ENCODE results near the gene JARID2. TPM values are rescaled to one million over a fixed set of nuclear protein-coding genes. Genes with fewer than 3 reads are reported as not detected.

Gene JARID2
- total and polyA plus RNA-seq, 9 of the 15 experiments (the other 6 are each of a cell fraction or from before 2014, with no cell fraction given) = 5.0 to 29.0 (median 15.6) TPM

GRCh38 chr6:15244620-15245360 lies 1.1 kb upstream of the JARID2 start (continued):
- TF ChIP-seq ZNF12 (CRISPR knock-in tag; IDR thresholded peaks at IDR 0.05) (no peak), BHLHE40 (IDR thresholded peaks at IDR 0.05; ENCODE audit: low read length) (peak; percentile 85), KHSRP (IDR thresholded peaks at IDR 0.05) (no peak), NFATC3 (IDR thresholded peaks at IDR 0.05) (no peak), CHD4 (IDR thresholded peaks at IDR 0.05; ENCODE audit: insufficient read depth, insufficient replicate concordance, low read depth, low read length, poor library complexity, severe bottlenecking) (no peak), RAD21 (CRISPR knock-in tag; conservative IDR thresholded peaks at IDR 0.05 in 1 of 2, IDR thresholded peaks at IDR 0.05 in 1 of 2) (peak in 1 of 2 experiments; percentile 32; a peak in 2 of 4 replicates), ZNF134 (CRISPR knock-in tag; conservative IDR thresholded peaks at IDR 0.05) (no peak; the same call in 1 of the 2 replicates), PPARD (CRISPR knock-in tag; IDR thresholded peaks at IDR 0.05) (no peak)
- TF ChIP-seq, protein P1, sequence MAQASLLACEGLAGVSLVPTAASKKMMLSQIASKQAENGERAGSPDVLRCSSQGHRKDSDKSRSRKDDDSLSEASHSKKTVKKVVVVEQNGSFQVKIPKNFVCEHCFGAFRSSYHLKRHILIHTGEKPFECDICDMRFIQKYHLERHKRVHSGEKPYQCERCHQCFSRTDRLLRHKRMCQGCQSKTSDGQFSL (CRISPR knock-in tag; IDR thresholded peaks at IDR 0.05) = peak; percentile 92
- TF ChIP-seq, protein P1 (tag; IDR thresholded peaks at IDR 0.05) = peak; percentile 20 to 63; a peak in 1 of 4 replicates
- TF ChIP-seq, protein P2, sequence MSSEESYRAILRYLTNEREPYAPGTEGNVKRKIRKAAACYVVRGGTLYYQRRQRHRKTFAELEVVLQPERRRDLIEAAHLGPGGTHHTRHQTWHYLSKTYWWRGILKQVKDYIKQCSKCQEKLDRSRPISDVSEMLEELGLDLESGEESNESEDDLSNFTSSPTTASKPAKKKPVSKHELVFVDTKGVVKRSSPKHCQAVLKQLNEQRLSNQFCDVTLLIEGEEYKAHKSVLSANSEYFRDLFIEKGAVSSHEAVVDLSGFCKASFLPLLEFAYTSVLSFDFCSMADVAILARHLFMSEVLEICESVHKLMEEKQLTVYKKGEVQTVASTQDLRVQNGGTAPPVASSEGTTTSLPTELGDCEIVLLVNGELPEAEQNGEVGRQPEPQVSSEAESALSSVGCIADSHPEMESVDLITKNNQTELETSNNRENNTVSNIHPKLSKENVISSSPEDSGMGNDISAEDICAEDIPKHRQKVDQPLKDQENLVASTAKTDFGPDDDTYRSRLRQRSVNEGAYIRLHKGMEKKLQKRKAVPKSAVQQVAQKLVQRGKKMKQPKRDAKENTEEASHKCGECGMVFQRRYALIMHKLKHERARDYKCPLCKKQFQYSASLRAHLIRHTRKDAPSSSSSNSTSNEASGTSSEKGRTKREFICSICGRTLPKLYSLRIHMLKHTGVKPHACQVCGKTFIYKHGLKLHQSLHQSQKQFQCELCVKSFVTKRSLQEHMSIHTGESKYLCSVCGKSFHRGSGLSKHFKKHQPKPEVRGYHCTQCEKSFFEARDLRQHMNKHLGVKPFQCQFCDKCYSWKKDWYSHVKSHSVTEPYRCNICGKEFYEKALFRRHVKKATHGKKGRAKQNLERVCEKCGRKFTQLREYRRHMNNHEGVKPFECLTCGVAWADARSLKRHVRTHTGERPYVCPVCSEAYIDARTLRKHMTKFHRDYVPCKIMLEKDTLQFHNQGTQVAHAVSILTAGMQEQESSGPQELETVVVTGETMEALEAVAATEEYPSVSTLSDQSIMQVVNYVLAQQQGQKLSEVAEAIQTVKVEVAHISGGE (CRISPR knock-in tag; IDR thresholded peaks at IDR 0.05) = peak in 1 of 3 experiments; percentile 79; a peak in 2 of 6 replicates
- TF ChIP-seq, protein P3, sequence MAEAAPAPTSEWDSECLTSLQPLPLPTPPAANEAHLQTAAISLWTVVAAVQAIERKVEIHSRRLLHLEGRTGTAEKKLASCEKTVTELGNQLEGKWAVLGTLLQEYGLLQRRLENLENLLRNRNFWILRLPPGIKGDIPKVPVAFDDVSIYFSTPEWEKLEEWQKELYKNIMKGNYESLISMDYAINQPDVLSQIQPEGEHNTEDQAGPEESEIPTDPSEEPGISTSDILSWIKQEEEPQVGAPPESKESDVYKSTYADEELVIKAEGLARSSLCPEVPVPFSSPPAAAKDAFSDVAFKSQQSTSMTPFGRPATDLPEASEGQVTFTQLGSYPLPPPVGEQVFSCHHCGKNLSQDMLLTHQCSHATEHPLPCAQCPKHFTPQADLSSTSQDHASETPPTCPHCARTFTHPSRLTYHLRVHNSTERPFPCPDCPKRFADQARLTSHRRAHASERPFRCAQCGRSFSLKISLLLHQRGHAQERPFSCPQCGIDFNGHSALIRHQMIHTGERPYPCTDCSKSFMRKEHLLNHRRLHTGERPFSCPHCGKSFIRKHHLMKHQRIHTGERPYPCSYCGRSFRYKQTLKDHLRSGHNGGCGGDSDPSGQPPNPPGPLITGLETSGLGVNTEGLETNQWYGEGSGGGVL (CRISPR knock-in tag; IDR thresholded peaks at IDR 0.05) = no peak
- TF ChIP-seq, protein P4, sequence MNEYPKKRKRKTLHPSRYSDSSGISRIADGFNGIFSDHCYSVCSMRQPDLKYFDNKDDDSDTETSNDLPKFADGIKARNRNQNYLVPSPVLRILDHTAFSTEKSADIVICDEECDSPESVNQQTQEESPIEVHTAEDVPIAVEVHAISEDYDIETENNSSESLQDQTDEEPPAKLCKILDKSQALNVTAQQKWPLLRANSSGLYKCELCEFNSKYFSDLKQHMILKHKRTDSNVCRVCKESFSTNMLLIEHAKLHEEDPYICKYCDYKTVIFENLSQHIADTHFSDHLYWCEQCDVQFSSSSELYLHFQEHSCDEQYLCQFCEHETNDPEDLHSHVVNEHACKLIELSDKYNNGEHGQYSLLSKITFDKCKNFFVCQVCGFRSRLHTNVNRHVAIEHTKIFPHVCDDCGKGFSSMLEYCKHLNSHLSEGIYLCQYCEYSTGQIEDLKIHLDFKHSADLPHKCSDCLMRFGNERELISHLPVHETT (CRISPR knock-in tag; conservative IDR thresholded peaks at IDR 0.05 in 1 of 2, IDR thresholded peaks at IDR 0.05 in 1 of 2) = peak in 1 of 2 experiments; percentile 73; a peak in 2 of 4 replicates
- TF ChIP-seq, protein P5, sequence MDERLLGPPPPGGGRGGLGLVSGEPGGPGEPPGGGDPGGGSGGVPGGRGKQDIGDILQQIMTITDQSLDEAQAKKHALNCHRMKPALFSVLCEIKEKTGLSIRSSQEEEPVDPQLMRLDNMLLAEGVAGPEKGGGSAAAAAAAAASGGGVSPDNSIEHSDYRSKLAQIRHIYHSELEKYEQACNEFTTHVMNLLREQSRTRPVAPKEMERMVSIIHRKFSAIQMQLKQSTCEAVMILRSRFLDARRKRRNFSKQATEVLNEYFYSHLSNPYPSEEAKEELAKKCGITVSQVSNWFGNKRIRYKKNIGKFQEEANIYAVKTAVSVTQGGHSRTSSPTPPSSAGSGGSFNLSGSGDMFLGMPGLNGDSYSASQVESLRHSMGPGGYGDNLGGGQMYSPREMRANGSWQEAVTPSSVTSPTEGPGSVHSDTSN (CRISPR knock-in tag; IDR thresholded peaks at IDR 0.05; ENCODE audit: low read depth) = no peak
- TF ChIP-seq, protein P5 (tag; conservative IDR thresholded peaks at IDR 0.05; ENCODE audit: low read depth) = no peak

All from K562 (cell line).